Stimulated activated CD4-positive, alpha-beta T cell treated with anti-CD3 and anti-CD28 coated beads, Interleukin-15, amount 100 ng/mL, for 24 hours (primary cell): ENCODE data around the gene DCUN1D2.
"Not testable (repeated sequence)": the region's sequence is repeated elsewhere in the genome, so short reads cannot be mapped to it uniquely, and the experiment has no call there.

Source experiments
- DNase-seq: peaks from one replicate; pipeline ENCODE4 v3.0.0-alpha.2; 2020

DCUN1D2 gene

GRCh38 chr13:113489549-113490495 lies 689 bp downstream of the DCUN1D2 start:
- peak; percentile 57 for DNase-seq

GRCh38 chr13:113489171-113489548 lies 1.4 kb downstream of the DCUN1D2 start:
- no peak for DNase-seq

GRCh38 chr13:113488283-113488682 lies 2.2 kb downstream of the DCUN1D2 start:
- no peak for DNase-seq

- DNase-seq = no peak
Measured at GRCh38 chr13:113486698-113487097, 3.8 kb downstream of the DCUN1D2 start.

- no peak for DNase-seq
Measured at GRCh38 chr13:113485545-113485944, 5.0 kb downstream of the DCUN1D2 start.

GRCh38 chr13:113483504-113484293 lies 6.8 kb downstream of the DCUN1D2 start:
- DNase-seq = no peak

- no peak for DNase-seq
Measured at GRCh38 chr13:113483081-113483480, 7.4 kb downstream of the DCUN1D2 start.

- no peak for DNase-seq
Measured at GRCh38 chr13:113479179-113479578, 11.3 kb downstream of the DCUN1D2 start.

- no peak for DNase-seq
Measured at GRCh38 chr13:113477724-113478123, 12.8 kb downstream of the DCUN1D2 start.

- no peak for DNase-seq
Measured at GRCh38 chr13:113476811-113477210, 13.7 kb downstream of the DCUN1D2 start.

- DNase-seq = no peak
Measured at GRCh38 chr13:113475911-113476310, 14.6 kb downstream of the DCUN1D2 start.

GRCh38 chr13:113475280-113475679 lies 15.2 kb downstream of the DCUN1D2 start:
- DNase-seq = no peak

- DNase-seq = no peak
Measured at GRCh38 chr13:113474179-113474578, 16.3 kb downstream of the DCUN1D2 start.

GRCh38 chr13:113472355-113473025 lies 18.0 kb downstream of the DCUN1D2 start:
- DNase-seq = no peak

- no peak for DNase-seq
Measured at GRCh38 chr13:113471844-113472243, 18.7 kb downstream of the DCUN1D2 start.

GRCh38 chr13:113470635-113471163 lies 19.8 kb downstream of the DCUN1D2 start:
- not testable (repeated sequence) for DNase-seq

GRCh38 chr13:113470073-113470472 lies 20.4 kb downstream of the DCUN1D2 start:
- DNase-seq = no peak

- DNase-seq = no peak
Measured at GRCh38 chr13:113469582-113469981, 20.9 kb downstream of the DCUN1D2 start.

GRCh38 chr13:113468472-113469201 lies 21.9 kb downstream of the DCUN1D2 start:
- DNase-seq = no peak

- DNase-seq = no peak
Measured at GRCh38 chr13:113468029-113468428, 22.5 kb downstream of the DCUN1D2 start.

GRCh38 chr13:113466383-113466782 lies 24.1 kb downstream of the DCUN1D2 start:
- DNase-seq = no peak

- DNase-seq = no peak
Measured at GRCh38 chr13:113465300-113465699, 25.2 kb downstream of the DCUN1D2 start.
